Mucosa of stomach (tissue), 1 donor: ENCODE results near the gene MYL11.
A peak's percentile ranks its signal among the peaks of the same experiment; 100 is the strongest.

Experiments
- H3K27me3 ChIP-seq: one replicate; pipeline ENCODE4 v1.7.0; 2013; ENCODE audit warnings: mild to moderate bottlenecking, low read length; ENCODE audit not compliant: control insufficient read depth, insufficient read depth
- H3K36me3 ChIP-seq: one replicate; pipeline ENCODE4 v1.7.0; 2013; ENCODE audit warnings: low read length; ENCODE audit not compliant: control insufficient read depth, insufficient read depth
- H3K4me1 ChIP-seq: one replicate; pipeline ENCODE4 v1.7.0; 2013; ENCODE audit warnings: mild to moderate bottlenecking, low read length; ENCODE audit not compliant: control insufficient read depth, insufficient read depth
- H3K4me3 ChIP-seq: one replicate; pipeline ENCODE4 v1.7.0; 2013; ENCODE audit warnings: low read length
- H3K9ac ChIP-seq: one replicate; pipeline ENCODE4 v1.7.0; 2013; ENCODE audit warnings: mild to moderate bottlenecking, low read length, moderate library complexity
- H3K9me3 ChIP-seq: one replicate; pipeline ENCODE4 v1.7.0; 2013; ENCODE audit warnings: mild to moderate bottlenecking, low read length, moderate library complexity; ENCODE audit not compliant: control insufficient read depth
- donor health status: Pancreatic carcinoma.

The MYL11 gene

DNA sequence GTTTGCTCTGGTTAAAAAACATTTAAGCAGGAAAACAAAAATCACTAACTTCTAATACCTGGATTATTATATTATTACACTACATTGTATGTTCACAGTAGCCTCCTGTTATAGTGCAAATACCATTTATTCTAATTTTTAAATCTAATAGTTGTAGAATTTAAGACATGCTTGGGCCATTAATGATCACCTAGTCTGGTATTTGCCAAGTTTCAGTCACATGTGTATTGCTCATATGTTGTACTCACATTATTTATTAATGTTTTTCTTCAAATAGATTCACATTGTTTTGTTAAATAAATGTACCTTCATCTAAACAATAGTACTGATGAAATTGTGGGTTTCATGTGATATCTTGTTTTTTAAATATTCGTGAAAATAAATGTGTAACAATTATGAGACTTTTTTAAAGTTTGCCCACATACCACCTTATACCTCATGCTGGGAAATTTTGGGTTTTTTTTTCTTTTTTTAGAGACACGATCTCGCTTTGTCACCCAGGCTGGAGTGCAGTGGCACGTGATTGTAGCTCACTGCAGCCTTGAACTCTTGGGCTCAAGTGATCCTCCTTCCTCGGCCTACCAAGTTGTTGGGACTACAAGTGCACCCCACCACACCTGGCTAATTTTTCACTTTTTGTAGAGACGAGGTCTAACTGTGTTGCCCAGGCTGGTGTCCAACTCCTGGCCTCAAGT lies 38.7 kb downstream of the MYL11 start:
- no peaks in the 10 kb centered on the region for H3K9me3 ChIP-seq

DNA sequence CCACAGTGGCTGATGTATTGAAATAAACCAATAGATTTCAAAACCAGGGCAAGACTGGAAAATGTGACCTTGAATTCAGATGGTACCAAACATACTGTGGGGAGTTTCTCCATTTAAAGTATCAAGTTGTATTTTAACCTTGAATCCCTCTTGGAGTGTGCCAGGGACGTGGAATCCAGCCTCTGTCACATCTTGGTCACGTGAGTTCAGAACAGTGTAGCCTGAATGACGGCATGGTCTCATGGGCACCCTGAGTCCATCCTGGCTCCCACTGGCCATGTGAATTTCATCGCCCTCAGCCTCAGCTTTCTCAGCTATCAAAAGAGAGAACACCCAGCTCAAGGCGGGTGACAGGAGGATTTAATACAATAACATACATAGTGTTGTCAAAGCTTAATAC lies 39.6 kb downstream of the MYL11 start:
- no peak overlapping the region for H3K9ac ChIP-seq
- no peaks in the 10 kb centered on the region for H3K27me3 ChIP-seq
- H3K36me3 ChIP-seq = no peaks in the 10 kb centered on the region
- peaks cover 24% of the 10 kb centered on the region for H3K4me1 ChIP-seq
- H3K4me3 ChIP-seq = no peak overlapping the region
- H3K9me3 ChIP-seq = no peaks in the 10 kb centered on the region

More for the DNA sequence above, 38.7 kb downstream of the MYL11 start:
- H3K27me3 ChIP-seq = no peaks in the 10 kb centered on the region
- peaks cover 18% of the 10 kb centered on the region for H3K4me1 ChIP-seq
- H3K9ac ChIP-seq = no peak overlapping the region
- no peaks in the 10 kb centered on the region for H3K36me3 ChIP-seq
- no peak overlapping the region for H3K4me3 ChIP-seq

DNA sequence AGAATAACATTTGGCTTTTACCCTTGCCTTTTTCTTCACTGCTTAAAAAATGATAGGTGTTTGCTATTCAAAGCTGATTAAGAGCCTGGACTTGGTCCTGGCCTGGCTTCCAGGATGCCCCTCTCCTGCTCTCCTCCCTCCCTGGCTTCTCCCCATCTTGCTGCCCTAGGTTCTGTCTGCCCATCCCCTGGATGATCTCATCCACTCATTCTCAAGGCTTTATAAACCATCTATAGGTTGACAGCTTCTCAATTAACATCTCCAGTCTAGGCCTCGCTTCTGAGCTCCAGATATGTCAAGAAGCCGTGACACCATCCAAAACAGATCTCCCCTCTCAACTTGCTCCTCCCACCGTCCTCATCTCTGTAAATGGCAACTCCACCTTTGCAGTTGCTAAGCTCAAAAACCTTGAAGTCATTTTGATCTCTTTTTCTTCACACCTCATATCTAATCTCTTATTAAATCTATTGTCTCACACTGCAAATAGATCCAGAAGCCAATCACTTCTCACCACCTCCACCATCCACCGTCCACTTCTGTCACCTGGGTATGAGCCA lies 41.5 kb downstream of the MYL11 start:
- H3K9me3 ChIP-seq = no peaks in the 10 kb centered on the region
- H3K36me3 ChIP-seq = no peaks in the 10 kb centered on the region
- H3K4me1 ChIP-seq = peaks cover 17% of the 10 kb centered on the region
- no peak overlapping the region for H3K9ac ChIP-seq
- H3K4me3 ChIP-seq = no peak overlapping the region
- no peaks in the 10 kb centered on the region for H3K27me3 ChIP-seq

DNA sequence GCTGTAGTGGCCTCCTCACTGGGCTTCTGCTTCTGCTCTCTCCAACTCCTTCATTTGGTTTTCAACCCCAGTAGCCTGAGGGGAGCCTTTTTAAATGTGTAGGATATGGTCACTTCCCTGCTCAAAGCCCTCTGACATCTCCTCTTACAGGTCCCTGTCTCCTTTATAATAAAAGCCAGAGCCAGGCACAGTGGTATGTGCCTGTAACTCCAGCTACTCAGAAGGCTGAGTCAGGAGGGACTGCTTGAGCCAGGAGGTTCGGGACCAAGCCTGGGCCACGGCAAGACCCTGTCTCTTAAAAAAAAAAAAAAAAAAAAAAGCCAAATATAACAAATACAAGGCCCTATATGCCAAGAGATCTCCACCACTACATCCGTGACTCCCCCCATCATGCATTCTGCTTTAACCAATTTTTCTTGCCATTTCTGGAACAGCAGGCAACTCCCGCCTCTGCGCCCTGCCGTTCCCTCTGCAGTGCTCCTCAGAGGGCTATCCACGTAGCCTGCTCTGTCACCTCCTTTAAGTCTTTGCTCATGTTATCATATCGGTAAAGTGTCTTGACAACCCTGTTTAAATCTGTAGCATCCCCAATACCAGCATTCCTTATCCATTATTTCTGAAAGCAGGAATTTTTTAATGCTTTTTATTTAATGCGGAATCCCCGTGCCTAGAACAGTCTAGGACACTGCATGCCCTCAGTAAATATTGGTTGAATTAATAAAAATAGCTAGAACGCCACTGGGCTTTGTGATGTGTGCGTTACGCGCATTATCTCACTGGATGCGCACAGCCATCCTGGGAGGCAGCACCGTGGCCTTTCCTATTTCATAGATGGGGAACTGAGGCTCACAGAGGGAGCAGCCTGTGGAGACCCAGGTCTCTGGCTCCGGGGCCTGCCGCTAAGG lies 42.3 kb downstream of the MYL11 start:
- Histone ChIP-seq H3K27me3 (no peaks in the 10 kb centered on the region), H3K36me3 (no peaks in the 10 kb centered on the region), H3K9me3 (no peaks in the 10 kb centered on the region), H3K4me1 (peaks cover 17% of the 10 kb centered on the region), H3K9ac (peak overlapping the region; percentile 71), H3K4me3 (peak overlapping the region; percentile 74)

DNA sequence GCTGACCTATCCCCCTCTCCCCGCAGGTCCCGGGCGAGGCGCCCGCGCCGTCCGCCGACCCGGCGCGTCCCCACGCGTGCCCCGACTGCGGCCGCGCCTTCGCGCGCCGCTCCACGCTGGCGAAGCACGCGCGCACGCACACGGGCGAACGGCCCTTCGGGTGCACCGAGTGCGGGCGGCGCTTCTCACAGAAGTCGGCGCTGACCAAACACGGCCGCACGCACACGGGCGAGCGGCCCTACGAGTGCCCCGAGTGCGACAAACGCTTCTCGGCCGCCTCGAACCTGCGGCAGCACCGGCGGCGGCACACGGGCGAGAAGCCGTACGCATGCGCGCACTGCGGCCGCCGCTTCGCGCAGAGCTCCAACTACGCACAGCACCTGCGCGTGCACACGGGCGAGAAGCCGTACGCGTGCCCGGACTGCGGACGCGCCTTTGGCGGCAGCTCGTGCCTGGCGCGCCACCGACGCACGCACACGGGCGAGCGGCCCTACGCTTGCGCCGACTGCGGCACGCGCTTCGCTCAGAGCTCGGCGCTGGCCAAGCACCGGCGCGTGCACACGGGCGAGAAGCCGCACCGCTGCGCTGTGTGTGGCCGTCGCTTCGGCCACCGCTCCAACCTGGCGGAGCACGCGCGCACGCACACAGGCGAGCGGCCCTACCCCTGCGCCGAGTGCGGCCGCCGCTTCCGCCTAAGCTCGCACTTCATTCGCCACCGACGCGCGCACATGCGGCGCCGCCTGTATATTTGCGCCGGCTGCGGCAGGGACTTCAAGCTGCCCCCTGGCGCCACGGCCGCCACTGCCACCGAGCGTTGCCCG lies 43.1 kb downstream of the MYL11 start:
- H3K9me3 ChIP-seq = no peaks in the 10 kb centered on the region
- H3K27me3 ChIP-seq = no peaks in the 10 kb centered on the region

DNA sequence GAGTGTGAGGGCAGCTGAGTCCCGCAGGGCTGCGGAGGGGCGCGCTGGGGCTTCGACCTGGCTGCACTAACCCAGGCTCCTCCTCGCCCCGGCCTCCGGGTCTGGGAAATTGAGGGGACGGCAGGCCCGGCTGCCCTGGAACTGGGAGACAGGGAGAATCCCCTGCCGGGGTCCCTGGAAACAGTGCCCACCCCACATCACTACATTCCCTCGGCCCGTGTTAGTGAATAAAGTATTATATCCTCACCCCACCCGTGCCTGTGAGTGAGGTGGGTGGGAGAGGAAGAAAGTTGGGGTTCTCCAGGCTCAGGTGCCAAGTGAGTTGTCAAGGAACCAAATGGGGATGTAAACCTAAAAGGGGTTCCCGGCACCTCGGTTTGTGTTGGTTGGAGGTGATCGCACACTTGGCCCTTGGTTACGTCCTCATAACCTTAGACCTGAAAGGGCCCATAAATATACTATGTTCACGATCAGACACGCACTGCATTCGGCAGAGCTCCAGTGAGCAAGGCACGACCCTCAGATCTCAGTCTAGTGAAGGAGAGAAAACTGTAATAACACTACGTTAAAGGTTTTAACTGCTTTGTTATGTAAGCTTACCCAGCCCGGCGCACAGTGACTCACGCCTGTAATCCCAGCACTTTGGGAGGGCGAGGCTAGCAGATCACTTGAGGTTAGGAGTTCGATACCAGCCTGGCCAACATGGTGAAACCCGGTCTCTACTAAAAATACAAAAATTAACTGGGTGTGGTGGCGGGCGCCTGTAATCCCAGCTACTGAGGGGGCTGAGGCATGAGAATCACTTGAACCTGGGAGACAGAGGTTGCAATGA lies 44.0 kb downstream of the MYL11 start:
- Histone ChIP-seq H3K4me1 (peaks cover 17% of the 10 kb centered on the region), H3K4me3 (peak overlapping the region; percentile 12), H3K9me3 (no peaks in the 10 kb centered on the region), H3K36me3 (no peaks in the 10 kb centered on the region), H3K9ac (peak overlapping the region; percentile 71), H3K27me3 (no peaks in the 10 kb centered on the region)

More for the DNA sequence above, 43.1 kb downstream of the MYL11 start:
- H3K4me3 ChIP-seq = peak overlapping the region; percentile 74
- H3K4me1 ChIP-seq = peaks cover 17% of the 10 kb centered on the region
- H3K9ac ChIP-seq = peak overlapping the region; percentile 71
- H3K36me3 ChIP-seq = no peaks in the 10 kb centered on the region

DNA sequence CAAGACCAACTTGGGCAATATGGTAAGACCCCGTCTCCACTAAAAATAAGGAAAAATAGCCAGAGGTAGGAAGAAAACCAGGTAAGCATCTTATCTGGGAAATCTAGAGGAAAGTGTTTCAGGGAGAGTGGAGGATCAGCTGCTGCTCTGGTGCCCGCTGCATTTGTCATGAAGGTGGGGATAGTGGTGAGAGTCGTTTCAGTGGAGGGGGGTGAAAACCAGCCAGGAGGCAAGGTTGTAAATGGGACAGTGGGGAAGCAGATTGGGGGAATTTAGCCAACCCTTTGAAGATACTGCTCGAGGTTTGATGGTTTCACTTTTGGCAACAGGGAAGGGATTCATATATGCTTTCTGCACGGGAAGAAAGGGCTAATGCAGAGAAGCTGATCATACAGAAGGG lies 46.4 kb downstream of the MYL11 start:
- Histone ChIP-seq H3K9me3 (no peaks in the 10 kb centered on the region), H3K9ac (no peak overlapping the region), H3K27me3 (no peaks in the 10 kb centered on the region), H3K36me3 (no peaks in the 10 kb centered on the region), H3K4me1 (peaks cover 17% of the 10 kb centered on the region), H3K4me3 (no peak overlapping the region)
